Measurements from ENCODE around the gene NR1D1.
A peak's percentile ranks its signal among the peaks of the same experiment; 100 is the strongest.

NR1D1 gene

GRCh38 chr17:40097931-40098845, 2.2 kb downstream of the NR1D1 start:
- no peak for DNase-seq (ENCODE audit: low read depth in 2 of 2, low spot score in 1 of 2)

GRCh38 chr17:40097087-40097486, 3.3 kb downstream of the NR1D1 start:
- DNase-seq (ENCODE audit: low read depth in 2 of 2, low spot score in 1 of 2), result no peak

GRCh38 chr17:40095944-40096791, 4.2 kb downstream of the NR1D1 start:
- peak; percentile 45 to 62 for DNase-seq (ENCODE audit: low read depth in 2 of 2, low spot score in 1 of 2)

- no peak for DNase-seq (ENCODE audit: low read depth in 2 of 2, low spot score in 1 of 2)
Measured at GRCh38 chr17:40095351-40095943, 4.9 kb downstream of the NR1D1 start.

GRCh38 chr17:40094874-40095273, 5.5 kb downstream of the NR1D1 start:
- no peak for DNase-seq (ENCODE audit: low read depth in 2 of 2, low spot score in 1 of 2)

- DNase-seq (ENCODE audit: low read depth in 2 of 2, low spot score in 1 of 2), result no peak
Measured at GRCh38 chr17:40093580-40094201, 6.7 kb downstream of the NR1D1 start.

GRCh38 chr17:40093005-40093579, 7.3 kb downstream of the NR1D1 start:
- no peak for DNase-seq (ENCODE audit: low read depth in 2 of 2, low spot score in 1 of 2)

- DNase-seq (ENCODE audit: low read depth in 2 of 2, low spot score in 1 of 2), result no peak
Measured at GRCh38 chr17:40092581-40092980, 7.8 kb downstream of the NR1D1 start.

GRCh38 chr17:40091691-40092397, 8.5 kb downstream of the NR1D1 start:
- DNase-seq (ENCODE audit: low read depth in 2 of 2, low spot score in 1 of 2), result no peak

- no peak for DNase-seq (ENCODE audit: low read depth in 2 of 2, low spot score in 1 of 2)
Measured at GRCh38 chr17:40090237-40091119, 9.9 kb downstream of the NR1D1 start.

- no peak for DNase-seq (ENCODE audit: low read depth in 2 of 2, low spot score in 1 of 2)
Measured at GRCh38 chr17:40089077-40089895, 11.1 kb downstream of the NR1D1 start.

GRCh38 chr17:40087903-40088718, 12.3 kb downstream of the NR1D1 start:
- DNase-seq (ENCODE audit: low read depth in 2 of 2, low spot score in 1 of 2), result no peak

- no peak for DNase-seq (ENCODE audit: low read depth in 2 of 2, low spot score in 1 of 2)
Measured at GRCh38 chr17:40087049-40087794, 13.2 kb downstream of the NR1D1 start.

GRCh38 chr17:40086150-40087044, 14.0 kb downstream of the NR1D1 start:
- DNase-seq (ENCODE audit: low read depth in 2 of 2, low spot score in 1 of 2), result peak in 1 of 2 donors; percentile 47

GRCh38 chr17:40084477-40084876, 15.9 kb downstream of the NR1D1 start:
- no peak for DNase-seq (ENCODE audit: low read depth in 2 of 2, low spot score in 1 of 2)

GRCh38 chr17:40079545-40079944, 20.8 kb downstream of the NR1D1 start:
- DNase-seq (ENCODE audit: low read depth in 2 of 2, low spot score in 1 of 2), result no peak

Data from stimulated activated CD8-positive, alpha-beta memory T cell treated with anti-CD3 and anti-CD28 coated beads, Interleukin-4, amount 100 ng/mL, for 1 hour (primary cell).